Gastrocnemius medialis (tissue), 4 donors: ENCODE results near the gene PSKH1. TPM values are rescaled to one million over a fixed set of nuclear protein-coding genes. Genes with fewer than 3 reads are reported as not detected.

Source experiments
- ATAC-seq, 2 donors: fragments of 150-250 bp; one replicate each; pipeline ENCODE4 v1.9.1; 2016
- DNase-seq, 2 donors: peaks; one replicate each; pipeline ENCODE4 v3.0.0-alpha.2; 2019
- H3K27ac ChIP-seq, 4 donors: fragments of 200-600 bp; sonication (generic); 1 replicate in 1 of 4; 2 replicates in 3 of 4; pipeline ENCODE4 v1.5.1; 2016 to 2018; ENCODE audit warnings: mild to moderate bottlenecking in 2 of 4, moderate library complexity in 1 of 4
- H3K27me3 ChIP-seq, 3 donors: fragments of 200-600 bp; sonication (generic) in 2 of 3; 1 replicate in 1 of 3; 2 replicates in 2 of 3; pipeline versions ENCODE4 v1.5.1 to v1.6.0; 2016 to 2019; ENCODE audit warnings: mild to moderate bottlenecking in 1 of 3, moderate library complexity in 1 of 3
- H3K36me3 ChIP-seq, 2 donors: fragments of 200-600 bp; sonication (generic) in 1 of 2; one replicate each; pipeline ENCODE4 v1.5.1; 2017 to 2018
- H3K4me1 ChIP-seq, 2 donors: fragments of 200-600 bp; sonication (generic) in 1 of 2; one replicate each; pipeline ENCODE4 v1.5.1; 2016 to 2017; ENCODE audit warnings: mild to moderate bottlenecking in 2 of 2
- H3K4me3 ChIP-seq, 4 donors: fragments of 200-600 bp; sonication (generic) in 3 of 4; 1 replicate in 1 of 4; 2 replicates in 3 of 4; pipeline ENCODE4 v1.5.1; 2016 to 2019; ENCODE audit warnings: mild to moderate bottlenecking in 2 of 4
- H3K9me3 ChIP-seq, 3 donors: fragments of 200-600 bp; sonication (generic) in 2 of 3; 1 replicate in 1 of 3; 2 replicates in 2 of 3; pipeline ENCODE4 v1.5.1; 2016 to 2019
- CTCF ChIP-seq, 5 experiments: fragments of 450-650 bp in 3 of 5; fragments of 200-600 bp in 2 of 5; sonication (generic) in 2 of 5; IDR thresholded peaks in 4 of 5; conservative IDR thresholded peaks in 1 of 5; 1 replicate in 4 of 5; 2 replicates in 1 of 5; pipeline ENCODE4 v1.5.1; 2016 to 2019; ENCODE audit warnings: antibody characterized with exemption in 5 of 5, mild to moderate bottlenecking in 3 of 5, moderate library complexity in 3 of 5
- POLR2A ChIP-seq, 2 donors: fragments of 450-650 bp; IDR thresholded peaks; one replicate each; pipeline ENCODE4 v1.6.1; 2017; ENCODE audit warnings: antibody characterized with exemption in 2 of 2, mild to moderate bottlenecking in 2 of 2, moderate library complexity in 2 of 2
- in situ Hi-C, 4 donors: fragments of 200-750 bp; cut with MboI; loops; one replicate each; pipeline versions ENCODE4 v1.15.0 to v1.8.0; 2017; ENCODE audit warnings: low sequenced_read_pairs in 4 of 4
- intact Hi-C: fragments of 100-400 bp; cut with DNase I; formaldehyde crosslinking; loops from one replicate; pipeline ENCODE4 v1.15.1; 2023; ENCODE audit warnings: low total_unique reads
- total RNA-seq, 4 donors: library from RNA; depleted of rRNA; stranded (reverse); fragments of >200 nt; gene quantifications; one replicate each; pipeline versions ENCODE4 v1.1.0 to v1.2.3, GENCODE V29; 2016

PSKH1 gene
- total RNA-seq, 4 donors from 2014 or later = 4.1 to 12.7 (median 6.9) TPM

DNA sequence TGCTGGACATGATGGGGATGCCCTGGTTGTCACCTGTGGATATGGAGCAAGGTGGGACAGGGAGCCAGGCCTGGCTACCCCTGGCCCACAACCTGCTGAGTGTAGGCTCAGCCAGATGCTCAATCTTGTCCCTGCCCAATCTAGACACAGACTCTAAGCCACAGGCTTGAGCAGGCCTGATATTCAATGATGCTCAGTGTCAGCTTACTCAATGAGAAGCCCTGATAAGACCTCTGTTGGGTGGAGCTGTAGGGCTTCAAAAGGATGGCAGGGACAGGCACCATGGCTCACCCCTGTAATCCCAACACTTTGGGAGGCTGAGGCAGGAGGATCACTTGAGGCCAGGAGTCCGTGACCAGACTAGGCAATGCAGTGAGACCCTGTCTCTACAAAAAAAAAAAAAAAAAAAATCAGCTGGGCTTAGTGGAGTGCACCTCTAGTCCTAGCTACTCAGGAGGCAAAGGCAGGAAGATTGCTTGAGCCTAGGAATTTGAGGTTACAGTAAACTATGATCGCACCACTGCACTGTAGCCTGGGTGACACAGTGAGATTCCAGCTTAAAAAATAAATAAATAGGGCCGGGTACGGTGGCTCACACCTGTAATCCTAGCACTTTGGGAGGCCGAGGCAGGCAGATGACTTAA lies 47.5 kb downstream of the PSKH1 start:
- Histone ChIP-seq H3K36me3 (peaks cover 0 to 26% of the 10 kb centered on the region in 2 donors), H3K27ac (peak overlapping the region in 1 of 4 donors; percentile 2), H3K9me3 (no peaks in the 10 kb centered on the region), H3K27me3 (no peaks in the 10 kb centered on the region), H3K4me3 (no peak overlapping the region), H3K4me1 (peaks cover 30 to 31% of the 10 kb centered on the region in 2 donors)
- DNase-seq (no peak), ATAC-seq (no peak)
- intact Hi-C loops (no loop called here), in situ Hi-C loops (no loop called here)
- no peak for TF ChIP-seq CTCF (IDR thresholded peaks at IDR 0.05 in 4 of 5, conservative IDR thresholded peaks at IDR 0.05 in 1 of 5)
- no peak for TF ChIP-seq POLR2A (IDR thresholded peaks at IDR 0.05)

DNA sequence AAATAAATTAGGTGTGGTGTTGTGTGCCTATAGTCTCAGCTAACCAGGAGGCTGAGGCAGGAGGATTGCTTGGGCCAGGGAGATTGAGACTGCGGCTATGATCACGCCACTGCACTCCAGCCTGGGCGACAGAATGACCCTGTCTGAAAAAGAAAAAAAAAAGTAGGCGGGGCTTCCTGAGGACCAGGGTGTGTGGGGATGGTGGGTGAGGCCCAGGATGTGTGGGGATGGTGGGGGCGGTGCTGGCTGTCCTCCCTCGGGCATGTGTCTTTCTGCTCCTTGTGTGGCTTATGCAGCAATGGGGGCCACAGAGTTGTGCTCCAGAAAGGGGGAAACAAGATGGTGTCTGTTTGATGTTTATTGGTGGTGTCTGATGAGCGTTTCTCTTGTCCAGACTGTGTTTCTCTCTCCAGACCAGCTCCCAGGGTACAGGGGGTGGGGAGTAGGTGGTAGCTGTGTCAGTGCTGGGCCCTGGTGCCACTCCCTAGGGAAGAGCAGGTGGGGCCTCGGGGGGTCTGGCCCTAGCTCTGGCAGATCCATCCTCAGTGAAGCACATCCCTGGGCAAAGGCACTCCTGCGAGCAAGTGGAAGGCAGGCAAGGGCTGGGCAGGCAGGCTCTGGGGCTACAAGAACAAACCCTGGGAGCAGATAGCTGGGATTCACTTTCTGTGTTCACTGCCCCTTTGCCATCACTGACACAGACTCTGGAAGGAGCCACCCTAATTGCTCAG lies 48.6 kb downstream of the PSKH1 start:
- H3K4me3 ChIP-seq = no peak overlapping the region
- H3K36me3 ChIP-seq = peaks cover 0 to 36% of the 10 kb centered on the region in 2 donors
- no peaks in the 10 kb centered on the region for H3K27me3 ChIP-seq
- no peak for ATAC-seq
- DNase-seq = no peak
- no peaks in the 10 kb centered on the region for H3K9me3 ChIP-seq
- in situ Hi-C loops (no loop called here), intact Hi-C loops (no loop called here)
- peaks cover 31 to 32% of the 10 kb centered on the region in 2 donors for H3K4me1 ChIP-seq
- TF ChIP-seq CTCF (IDR thresholded peaks at IDR 0.05 in 4 of 5, conservative IDR thresholded peaks at IDR 0.05 in 1 of 5) = no peak
- TF ChIP-seq POLR2A (IDR thresholded peaks at IDR 0.05) = no peak
- H3K27ac ChIP-seq = peak overlapping the region in 1 of 4 donors; percentile 31

- ATAC-seq (peak in 1 of 2 donors; percentile 16), DNase-seq (no peak)
- peak overlapping the region in 1 of 4 donors; percentile 31 for H3K27ac ChIP-seq
- no peaks in the 10 kb centered on the region for H3K9me3 ChIP-seq
- in situ Hi-C loops (no loop called here), intact Hi-C loops (no loop called here)
- H3K4me1 ChIP-seq = peaks cover 26 to 28% of the 10 kb centered on the region in 2 donors
- no peaks in the 10 kb centered on the region for H3K27me3 ChIP-seq
- H3K36me3 ChIP-seq = peaks cover 0 to 42% of the 10 kb centered on the region in 2 donors
- TF ChIP-seq POLR2A (IDR thresholded peaks at IDR 0.05) = no peak
- TF ChIP-seq CTCF (IDR thresholded peaks at IDR 0.05 in 4 of 5, conservative IDR thresholded peaks at IDR 0.05 in 1 of 5) = peak in 4 of 5 experiments; percentile 54 to 69 (median 56)
- H3K4me3 ChIP-seq = no peak overlapping the region
Observed at GRCh38 chr16:67942200-67942509, 49.1 kb downstream of the PSKH1 start.

DNA sequence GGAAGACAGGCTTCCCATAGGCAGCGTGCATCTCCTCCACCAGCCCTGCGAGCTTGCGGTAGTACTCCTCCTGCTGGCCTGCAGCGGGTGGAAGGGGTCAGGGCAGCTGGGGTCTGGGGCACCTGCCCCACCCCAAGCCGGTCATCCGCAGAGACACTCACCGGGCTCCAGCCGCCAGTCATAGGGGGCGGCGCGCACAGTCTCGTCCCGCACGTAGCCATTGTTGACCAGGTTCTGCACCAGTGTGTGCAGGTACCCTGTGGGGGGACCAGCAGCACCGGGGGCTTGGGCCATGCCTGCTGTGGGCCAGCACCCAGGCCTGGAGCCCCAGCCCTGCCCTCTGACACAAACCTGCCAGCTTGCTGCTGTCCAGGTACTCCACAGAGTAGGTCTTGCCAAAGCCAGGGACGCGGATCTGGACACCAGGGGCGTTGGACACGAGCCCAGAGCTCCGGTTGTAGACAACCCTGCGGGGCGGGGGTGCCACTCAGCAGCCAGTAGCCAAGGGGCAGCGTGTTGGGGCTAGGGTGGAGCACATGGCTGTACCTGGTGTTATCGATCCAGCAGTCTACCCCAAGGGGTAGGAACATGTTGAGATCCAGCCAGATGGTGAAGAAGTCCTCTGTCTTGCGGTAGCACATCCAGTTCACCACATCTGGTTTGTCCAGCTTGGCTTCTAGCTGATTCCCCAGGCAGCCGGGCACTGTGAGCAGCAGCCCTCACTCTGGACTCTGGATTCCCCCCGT lies 49.6 kb downstream of the PSKH1 start:
- DNase-seq (no peak), ATAC-seq (no peak)
- H3K27me3 ChIP-seq = no peaks in the 10 kb centered on the region
- H3K9me3 ChIP-seq = no peaks in the 10 kb centered on the region
- in situ Hi-C loops (no loop called here), intact Hi-C loops (no loop called here)
- peaks cover 22 to 23% of the 10 kb centered on the region in 2 donors for H3K4me1 ChIP-seq
- H3K27ac ChIP-seq = peak overlapping the region in 1 of 4 donors; percentile 22
- no peak for TF ChIP-seq POLR2A (IDR thresholded peaks at IDR 0.05)
- TF ChIP-seq CTCF (IDR thresholded peaks at IDR 0.05 in 4 of 5, conservative IDR thresholded peaks at IDR 0.05 in 1 of 5) = no peak
- peaks cover 0 to 47% of the 10 kb centered on the region in 2 donors for H3K36me3 ChIP-seq
- H3K4me3 ChIP-seq = no peak overlapping the region
